Measurements from ENCODE around the gene FAM149B1. TPM values are rescaled to one million over a fixed set of nuclear protein-coding genes. Genes with fewer than 3 reads are reported as not detected.
"Not testable (repeated sequence)": the region's sequence is repeated elsewhere in the genome, so short reads cannot be mapped to it uniquely, and the experiment has no call there.

The FAM149B1 gene
- total RNA-seq, 1 donor from 2014 or later, result 29.8 TPM

GRCh38 chr10:73251683-73252444 lies 83.9 kb downstream of the FAM149B1 start:
- DNase-seq (ENCODE audit: extremely low spot score, unreplicated experiment), result no peak
- Mint-ChIP-seq H3K36me3 (peaks cover 9% of the 10 kb centered on the region), H3K4me3 (peak overlapping the region; percentile 97), H3K4me1 (ENCODE audit: unreplicated experiment) (peaks cover 25% of the 10 kb centered on the region), H3K27ac (peak overlapping the region; percentile 97), H3K9me3 (no peaks in the 10 kb centered on the region), H3K27me3 (no peaks in the 10 kb centered on the region)
- TF ChIP-seq CTCF (conservative IDR thresholded peaks at IDR 0.05), result no peak

- H3K4me1 Mint-ChIP-seq (ENCODE audit: unreplicated experiment), result peaks cover 24% of the 10 kb centered on the region
- no peaks in the 10 kb centered on the region for H3K9me3 Mint-ChIP-seq
- peaks cover 9% of the 10 kb centered on the region for H3K36me3 Mint-ChIP-seq
- TF ChIP-seq CTCF (conservative IDR thresholded peaks at IDR 0.05), result peak; percentile 24
- H3K27me3 Mint-ChIP-seq, result no peaks in the 10 kb centered on the region
- peak within 1 kb of the TSS; percentile 97 for H3K27ac Mint-ChIP-seq
- peak within 1 kb of the TSS; percentile 97 for H3K4me3 Mint-ChIP-seq
- peak; percentile 89 for DNase-seq (ENCODE audit: extremely low spot score, unreplicated experiment)
Observed at GRCh38 chr10:73252445-73253224, 84.7 kb downstream of the FAM149B1 start, which contains the start of gene MRPS16. Gene MRPS16, minus strand, starts transcription at chr10:73252644. Its CDS starts 162 bp downstream, at chr10:73252482.

GRCh38 chr10:73253225-73253555 lies 85.3 kb downstream of the FAM149B1 start:
- Mint-ChIP-seq H3K9me3 (no peaks in the 10 kb centered on the region), H3K4me1 (ENCODE audit: unreplicated experiment) (peaks cover 18% of the 10 kb centered on the region), H3K27ac (peak overlapping the region; percentile 97), H3K27me3 (no peaks in the 10 kb centered on the region), H3K4me3 (peak overlapping the region; percentile 97), H3K36me3 (peaks cover 9% of the 10 kb centered on the region)
- no peak for DNase-seq (ENCODE audit: extremely low spot score, unreplicated experiment)
- peak; percentile 13 for TF ChIP-seq CTCF (conservative IDR thresholded peaks at IDR 0.05)

- H3K9me3 Mint-ChIP-seq; H3K4me3 Mint-ChIP-seq; H3K27ac Mint-ChIP-seq; H3K27me3 Mint-ChIP-seq; DNase-seq (ENCODE audit: extremely low spot score, unreplicated experiment); H3K36me3 Mint-ChIP-seq; H3K4me1 Mint-ChIP-seq (ENCODE audit: unreplicated experiment): not testable (repeated sequence)
Observed at GRCh38 chr10:73258612-73259011, 90.7 kb downstream of the FAM149B1 start.

GRCh38 chr10:73261362-73261995 lies 93.6 kb downstream of the FAM149B1 start:
- Mint-ChIP-seq H3K27ac (no peak overlapping the region), H3K4me3 (no peak overlapping the region), H3K36me3 (no peaks in the 10 kb centered on the region), H3K4me1 (ENCODE audit: unreplicated experiment) (no peaks in the 10 kb centered on the region), H3K9me3 (no peaks in the 10 kb centered on the region), H3K27me3 (no peaks in the 10 kb centered on the region)
- no peak for TF ChIP-seq CTCF (conservative IDR thresholded peaks at IDR 0.05)
- no peak for DNase-seq (ENCODE audit: extremely low spot score, unreplicated experiment)
